Lung microvascular endothelial cell (primary cell): ENCODE results near the gene KLKB1. TPM values are rescaled to one million over a fixed set of nuclear protein-coding genes. Genes with fewer than 3 reads are reported as not detected.
A peak's percentile ranks its signal among the peaks of the same experiment; 100 is the strongest.

Experiments
- DNase-seq, 2 donors: peaks; one replicate each; pipeline versions ENCODE4 v3.0.0 to v3.0.0-alpha.2; 2010; ENCODE audit warnings: low read depth in 2 of 2
- total RNA-seq: library from RNA; depleted of rRNA; stranded (reverse); fragments of >200 nt; gene quantifications from 2 replicates; pipeline ENCODE4 v1.2.1, GENCODE V29; 2014

Gene KLKB1
- 0.20 and 0.22 TPM in 2 replicates for total RNA-seq

- peak; percentile 11 to 87 for DNase-seq
Measured at GRCh38 chr4:186227221-186227620, at the start of gene KLKB1. Gene KLKB1 (plus strand): TSS chr4:186227507. CDS start chr4:186228196, 689 bp downstream.

DNA sequence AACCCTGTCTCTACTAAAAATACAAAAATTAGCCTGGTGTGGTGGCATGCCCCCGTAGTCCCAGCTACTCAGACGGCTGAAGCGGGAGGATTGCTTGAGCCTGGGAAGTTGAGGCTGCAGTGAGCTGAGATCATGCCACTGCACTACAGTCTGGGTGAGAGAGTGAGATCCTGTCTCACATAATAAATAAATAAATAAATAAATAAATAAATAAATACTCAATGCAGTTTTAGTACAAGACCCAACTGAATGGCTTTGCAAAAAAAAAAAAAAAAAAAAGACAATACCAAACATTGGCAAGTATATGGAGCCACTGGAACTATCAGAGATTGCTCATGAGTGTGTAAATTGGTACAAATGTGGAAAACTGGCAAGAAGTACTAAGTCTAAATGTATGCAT lies 39.2 kb upstream of the KLKB1 start:
- no peak for DNase-seq

GRCh38 chr4:186189656-186190055 lies 37.7 kb upstream of the KLKB1 start:
- DNase-seq = no peak

DNA sequence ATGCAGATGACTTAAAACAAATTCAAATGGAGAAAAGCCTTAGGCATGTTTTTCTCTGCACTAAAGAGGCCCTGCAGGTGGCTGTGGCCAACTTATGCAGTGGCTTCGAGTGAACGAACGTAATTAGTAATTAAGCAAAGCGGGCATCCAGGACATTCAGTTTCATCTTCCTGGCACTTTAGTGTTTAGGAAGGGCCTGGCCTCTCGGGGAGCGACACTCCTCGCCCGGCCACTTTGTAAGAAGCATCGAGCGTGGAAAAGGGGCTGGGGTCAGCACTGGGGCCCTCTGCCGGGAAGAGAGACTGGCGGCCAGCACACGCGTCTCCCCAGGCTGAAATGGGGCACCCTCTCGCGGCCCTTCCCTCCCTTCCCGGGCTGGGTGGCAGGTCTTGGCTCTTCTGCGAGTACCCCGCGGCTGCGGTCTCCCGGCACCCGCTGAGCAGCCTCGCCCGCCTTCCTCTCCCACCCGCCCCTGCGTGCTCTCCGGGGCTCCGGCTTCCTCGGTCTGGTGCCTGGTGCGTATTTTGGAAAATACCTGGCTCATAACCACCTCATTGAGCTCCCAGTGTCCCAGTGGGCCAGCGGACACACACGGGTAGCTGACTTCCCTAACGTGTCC lies 36.6 kb upstream of the KLKB1 start:
- DNase-seq = peak; percentile 14 to 16

- peak; percentile 76 to 82 for DNase-seq
Measured at GRCh38 chr4:186191200-186192065, 35.9 kb upstream of the KLKB1 start, which contains the start of gene CYP4V2. Gene CYP4V2 (plus strand): TSS chr4:186191567. CDS start chr4:186191824, 257 bp downstream.

DNA sequence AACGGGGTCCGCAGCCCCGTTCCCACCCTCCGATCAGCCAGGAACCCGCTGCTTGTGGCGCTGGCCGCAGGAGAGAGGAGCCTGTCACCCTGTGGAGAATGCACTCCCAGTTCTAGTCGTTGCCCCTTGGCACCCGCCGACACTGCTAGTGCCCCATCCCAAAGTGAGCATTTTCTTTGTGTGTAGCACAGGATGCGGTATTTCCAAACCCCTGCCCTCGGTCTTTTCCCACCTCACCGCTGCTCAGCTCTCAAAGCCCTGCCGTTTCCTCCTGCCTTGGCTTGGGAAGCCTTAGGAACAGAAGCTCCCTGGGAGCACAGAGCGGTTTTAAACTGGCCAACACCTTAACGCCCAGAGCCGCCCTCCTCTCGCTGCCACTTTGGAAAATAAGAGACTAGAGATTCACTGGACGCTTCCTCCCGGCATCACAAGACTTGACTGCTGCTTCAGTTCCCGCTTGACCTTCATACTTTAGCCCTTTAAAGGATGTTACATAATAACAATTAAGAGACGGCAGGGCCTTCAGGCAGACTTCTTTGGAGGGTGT lies 35.2 kb upstream of the KLKB1 start:
- DNase-seq = peak; percentile 36 to 49

- no peak for DNase-seq
Measured at GRCh38 chr4:186193851-186194250, 33.5 kb upstream of the KLKB1 start.

- DNase-seq = no peak
Measured at GRCh38 chr4:186196063-186196462, 31.2 kb upstream of the KLKB1 start.

DNA sequence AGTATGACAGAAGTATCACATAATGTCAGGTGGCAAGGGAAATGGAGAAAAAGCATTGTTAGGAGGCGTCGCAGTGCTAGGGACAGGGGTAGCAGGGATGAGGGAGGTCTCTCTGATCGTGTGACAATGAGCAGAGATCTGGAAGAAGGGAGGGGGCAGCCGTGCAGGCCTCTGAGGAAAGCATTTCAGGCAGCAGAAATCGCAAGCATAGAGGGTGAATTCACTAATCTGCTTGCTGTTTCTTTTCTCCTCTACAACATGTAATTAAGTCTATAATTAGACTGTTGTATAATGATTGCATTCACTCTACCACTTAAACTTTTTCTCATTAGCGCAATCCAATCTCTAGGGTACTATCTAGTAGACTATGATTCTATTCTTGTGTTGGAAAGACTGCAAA lies 26.8 kb upstream of the KLKB1 start:
- no peak for DNase-seq

DNA sequence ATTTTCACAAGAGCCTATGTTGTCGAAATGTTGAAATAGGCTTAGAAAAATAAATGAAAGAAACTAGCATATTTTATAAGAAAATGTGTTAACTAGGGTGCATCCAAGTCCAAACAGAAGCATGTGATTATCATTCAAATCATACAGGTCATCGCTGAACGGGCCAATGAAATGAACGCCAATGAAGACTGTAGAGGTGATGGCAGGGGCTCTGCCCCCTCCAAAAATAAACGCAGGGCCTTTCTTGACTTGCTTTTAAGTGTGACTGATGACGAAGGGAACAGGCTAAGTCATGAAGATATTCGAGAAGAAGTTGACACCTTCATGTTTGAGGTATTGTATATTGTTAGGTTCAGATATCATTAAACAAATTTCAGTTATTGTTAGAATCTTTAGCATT lies 26.3 kb upstream of the KLKB1 start:
- no peak for DNase-seq

- peak; percentile 64 to 73 for DNase-seq
Measured at GRCh38 chr4:186201535-186202230, 25.6 kb upstream of the KLKB1 start.

DNA sequence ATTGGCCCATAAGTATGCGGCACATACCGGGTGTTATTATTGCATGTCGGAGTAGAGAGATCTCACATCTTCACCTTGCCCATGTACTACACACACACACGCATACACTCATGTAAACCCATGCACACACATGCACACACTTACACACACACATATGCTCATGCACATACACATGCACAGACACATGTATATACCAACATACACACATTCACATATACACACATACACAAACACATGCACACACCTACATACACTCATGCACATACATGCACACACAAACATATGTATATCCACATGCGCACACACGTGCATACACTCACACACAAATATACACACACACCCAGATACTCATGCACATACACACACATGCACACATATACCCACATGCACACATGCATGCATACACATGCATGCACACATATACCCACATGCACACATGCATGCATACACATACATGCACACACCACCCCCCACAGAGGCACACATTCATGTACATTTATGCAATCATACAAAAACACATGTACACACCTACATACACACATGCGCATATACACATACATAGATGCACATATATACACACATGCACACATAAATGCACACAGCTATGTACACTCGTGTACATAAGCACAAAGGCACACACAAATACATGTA lies 24.7 kb upstream of the KLKB1 start:
- no peak for DNase-seq

- peak; percentile 64 to 73 for DNase-seq
Measured at GRCh38 chr4:186203406-186203805, 23.9 kb upstream of the KLKB1 start.

GRCh38 chr4:186204103-186204559 lies 23.2 kb upstream of the KLKB1 start:
- DNase-seq = peak; percentile 4 to 43

GRCh38 chr4:186204686-186205085 lies 22.6 kb upstream of the KLKB1 start:
- no peak for DNase-seq

DNA sequence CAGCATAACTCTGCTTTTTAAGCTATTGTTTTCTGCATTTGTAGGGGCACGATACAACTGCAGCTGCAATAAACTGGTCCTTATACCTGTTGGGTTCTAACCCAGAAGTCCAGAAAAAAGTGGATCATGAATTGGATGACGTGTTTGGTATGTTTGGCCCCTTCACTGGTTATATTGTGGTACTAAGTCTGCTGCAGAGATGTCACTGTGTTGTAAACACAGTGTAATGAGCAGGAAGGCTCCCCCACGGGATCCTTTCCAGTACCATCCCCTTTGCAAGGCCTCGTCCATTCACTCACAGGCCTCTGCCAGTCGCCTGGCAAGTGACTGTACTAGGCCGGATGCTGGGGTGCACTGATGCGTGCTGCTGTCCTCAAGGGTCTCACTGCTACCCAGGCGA lies 22.2 kb upstream of the KLKB1 start:
- no peak for DNase-seq

DNA sequence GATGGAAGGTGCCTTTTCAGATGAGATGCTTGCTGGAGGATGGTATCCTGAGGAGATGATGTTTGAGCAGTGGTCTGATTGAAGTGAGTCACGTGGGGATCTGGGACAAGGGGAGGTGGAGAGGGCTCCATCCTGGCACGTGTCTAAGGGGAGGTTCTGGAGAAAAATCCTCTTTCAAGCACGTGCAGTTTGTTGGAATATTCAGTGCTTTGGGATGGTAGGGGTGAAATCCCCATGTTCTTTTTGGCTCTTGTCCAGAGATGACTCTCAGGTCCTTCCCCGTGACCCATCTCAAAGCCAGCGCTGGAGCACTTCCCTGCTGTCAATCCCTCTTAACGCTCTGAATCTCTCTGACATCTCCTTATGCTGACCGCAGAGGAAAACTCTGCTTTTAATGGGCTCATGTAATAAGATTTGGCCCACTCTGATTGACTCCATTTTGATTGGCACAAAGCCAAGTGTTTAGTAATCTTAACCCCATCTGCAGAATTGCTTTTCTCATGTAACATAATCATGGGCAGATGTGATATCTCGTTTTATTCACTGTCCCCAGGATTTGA lies 10.8 kb upstream of the KLKB1 start:
- DNase-seq = no peak

DNA sequence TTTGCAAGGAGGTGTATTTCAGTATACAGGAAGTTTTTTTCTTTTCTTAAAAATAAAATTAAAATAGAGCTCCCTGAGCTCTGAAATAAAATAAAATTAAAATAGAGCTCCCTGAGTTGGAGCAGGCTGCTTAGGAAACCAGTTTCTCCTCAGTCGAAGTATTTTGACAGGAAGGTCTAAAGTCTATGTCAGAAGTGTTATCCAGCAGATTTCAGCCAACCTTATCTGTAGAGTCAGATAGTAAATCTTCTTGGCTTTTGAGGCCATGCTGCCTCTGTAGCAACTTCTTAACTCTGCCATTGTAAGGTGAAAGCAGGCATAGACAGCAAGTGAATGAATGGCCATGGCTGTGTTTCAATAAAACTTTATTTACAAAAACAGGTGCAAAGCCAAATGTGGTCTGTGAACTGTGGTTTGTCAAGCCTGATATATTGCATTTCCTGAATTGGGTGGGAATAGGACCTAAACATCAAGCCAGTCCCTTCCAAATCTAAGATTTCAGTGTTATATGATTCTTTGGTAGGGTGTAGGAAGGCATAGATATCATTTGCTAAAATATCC lies 9.5 kb upstream of the KLKB1 start:
- DNase-seq = no peak

DNA sequence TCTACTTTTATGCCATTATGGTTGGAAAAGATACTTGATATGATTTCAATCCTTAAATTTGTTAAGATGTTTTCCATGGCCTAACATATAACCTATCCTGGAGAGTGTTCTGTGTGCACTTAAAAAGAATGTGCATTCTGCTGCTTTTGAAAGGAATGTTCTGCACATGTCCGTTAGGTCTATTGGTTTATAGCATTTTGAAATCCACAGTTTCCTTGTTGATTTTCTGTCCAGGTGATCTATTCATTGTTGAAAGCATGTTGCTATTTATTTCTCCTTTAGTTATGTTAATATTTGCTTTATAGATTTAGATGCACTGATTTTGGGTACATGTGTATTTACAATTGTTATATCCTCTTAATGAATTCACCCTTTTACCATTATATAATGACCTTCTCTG lies 5.7 kb upstream of the KLKB1 start:
- no peak for DNase-seq

GRCh38 chr4:186225848-186226247 lies 1.5 kb upstream of the KLKB1 start:
- DNase-seq = no peak
